ENCODE results near the gene FANCC. TPM values are rescaled to one million over a fixed set of nuclear protein-coding genes. Genes with fewer than 3 reads are reported as not detected.

FANCC gene
- total and polyA plus RNA-seq, 2 of the 13 experiments (the other 11 are each of a cell fraction or from before 2014, with no cell fraction given) = 7.4 to 8.6 TPM

- TF ChIP-seq ZNF564 (CRISPR knock-in tag; IDR thresholded peaks at IDR 0.05) (no peak; the same call in 1 of the 2 replicates), POGK (CRISPR knock-in tag; conservative IDR thresholded peaks at IDR 0.05) (no peak), KDM4B (CRISPR knock-in tag; IDR thresholded peaks at IDR 0.05) (peak; percentile 51; the same call in 1 of the 2 replicates), ZNF703 (CRISPR knock-in tag; IDR thresholded peaks at IDR 0.05; ENCODE audit: borderline replicate concordance) (0 out of 2 replicates have a peak, but pooled peaks have one; percentile 47), TFDP2 (CRISPR knock-in tag; IDR thresholded peaks at IDR 0.05) (peak; percentile 96), ZFYVE20 (CRISPR knock-in tag; IDR thresholded peaks at IDR 0.05; ENCODE audit: borderline replicate concordance, low read depth) (no peak), SMAD9 (CRISPR knock-in tag; IDR thresholded peaks at IDR 0.05) (no peak), ZUFSP (CRISPR knock-in tag; IDR thresholded peaks at IDR 0.05; ENCODE audit: borderline replicate concordance) (no peak), ZSCAN12 (CRISPR knock-in tag; IDR thresholded peaks at IDR 0.05) (no peak), ZC3H13 (CRISPR knock-in tag; IDR thresholded peaks at IDR 0.05) (peak; percentile 61), MAFG (CRISPR knock-in tag; IDR thresholded peaks at IDR 0.05) (no peak), TBP (CRISPR knock-in tag; IDR thresholded peaks at IDR 0.05) (no peak), GPBP1L1 (CRISPR knock-in tag; IDR thresholded peaks at IDR 0.05) (no peak), ZBTB44 (CRISPR knock-in tag; IDR thresholded peaks at IDR 0.05) (no peak), ZNF44 (CRISPR knock-in tag; IDR thresholded peaks at IDR 0.05) (no peak; the same call in 1 of the 2 replicates), SCMH1 (CRISPR knock-in tag; IDR thresholded peaks at IDR 0.05; ENCODE audit: borderline replicate concordance) (no peak), CBX2 (IDR thresholded peaks at IDR 0.05; ENCODE audit: low read depth, low read length) (no peak), CBX2 (CRISPR knock-in tag; IDR thresholded peaks at IDR 0.05; ENCODE audit: low read depth) (no peak)
Observed at GRCh38 chr9:95317119-95317892, at the start of gene FANCC (continued).
